Measurements from ENCODE around the gene GUCY1B1.

- TF ChIP-seq CTCF (IDR thresholded peaks at IDR 0.05) = no peak
- peak; percentile 29 to 33 (median 30) for TF ChIP-seq POLR2AphosphoS5 (IDR thresholded peaks at IDR 0.05)
- no peak for TF ChIP-seq EP300 (IDR thresholded peaks at IDR 0.05)
- no peak for TF ChIP-seq POLR2A (IDR thresholded peaks at IDR 0.05)
These were observed 19.3 kb downstream of the GUCY1B1 start for GRCh38 chr4:155777971-155778735.
